Nasal cavity respiratory epithelium epithelial cell of viscerocranial mucosa (primary cell): Measurements from ENCODE around the gene KCNJ6. TPM values are rescaled to one million over a fixed set of nuclear protein-coding genes. Genes with fewer than 3 reads are reported as not detected.

Source experiments
- total RNA-seq: library from RNA; depleted of rRNA; stranded (reverse); fragments of >200 nt; gene quantifications from 2 replicates; pipeline ENCODE4 v1.2.3, GENCODE V29; 2014

KCNJ6 gene
- not detected in 2 replicates for total RNA-seq

GRCh38 chr21:37916310-37917051, at the start of gene KCNJ6:
Gene KCNJ6, minus strand, starts transcription at chr21:37916457. Its CDS starts 75,775 bp downstream, at chr21:37840682.

